ENCODE measurements around the gene ADRB2. TPM values are rescaled to one million over a fixed set of nuclear protein-coding genes. Genes with fewer than 3 reads are reported as not detected.
A peak's percentile ranks its signal among the peaks of the same experiment; 100 is the strongest.

ADRB2 gene
- total RNA-seq, 2 experiments from 2014 or later = 1.3 to 1.5 TPM

DNA sequence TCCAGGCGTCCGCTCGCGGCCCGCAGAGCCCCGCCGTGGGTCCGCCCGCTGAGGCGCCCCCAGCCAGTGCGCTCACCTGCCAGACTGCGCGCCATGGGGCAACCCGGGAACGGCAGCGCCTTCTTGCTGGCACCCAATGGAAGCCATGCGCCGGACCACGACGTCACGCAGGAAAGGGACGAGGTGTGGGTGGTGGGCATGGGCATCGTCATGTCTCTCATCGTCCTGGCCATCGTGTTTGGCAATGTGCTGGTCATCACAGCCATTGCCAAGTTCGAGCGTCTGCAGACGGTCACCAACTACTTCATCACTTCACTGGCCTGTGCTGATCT is 294 bp downstream of the ADRB2 start:
- Mint-ChIP-seq H3K27ac (peak overlapping the region; percentile 75), H3K27me3 (peaks cover 53% of the 10 kb centered on the region), H3K4me3 (peak overlapping the region; percentile 72), H3K4me1 (peaks cover 29% of the 10 kb centered on the region), H3K36me3 (ENCODE audit: low read depth) (no peaks in the 10 kb centered on the region), H3K9me3 (no peaks in the 10 kb centered on the region)
- ChIA-PET POLR2A (no interaction called here), CTCF (no interaction called here)
- no peak for DNase-seq

DNA sequence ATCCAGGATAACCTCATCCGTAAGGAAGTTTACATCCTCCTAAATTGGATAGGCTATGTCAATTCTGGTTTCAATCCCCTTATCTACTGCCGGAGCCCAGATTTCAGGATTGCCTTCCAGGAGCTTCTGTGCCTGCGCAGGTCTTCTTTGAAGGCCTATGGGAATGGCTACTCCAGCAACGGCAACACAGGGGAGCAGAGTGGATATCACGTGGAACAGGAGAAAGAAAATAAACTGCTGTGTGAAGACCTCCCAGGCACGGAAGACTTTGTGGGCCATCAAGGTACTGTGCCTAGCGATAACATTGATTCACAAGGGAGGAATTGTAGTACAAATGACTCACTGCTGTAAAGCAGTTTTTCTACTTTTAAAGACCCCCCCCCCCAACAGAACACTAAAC is 1.3 kb downstream of the ADRB2 start:
- Mint-ChIP-seq H3K27ac (no peak overlapping the region), H3K9me3 (no peaks in the 10 kb centered on the region), H3K36me3 (ENCODE audit: low read depth) (no peaks in the 10 kb centered on the region), H3K4me1 (peaks cover 29% of the 10 kb centered on the region), H3K27me3 (peaks cover 52% of the 10 kb centered on the region), H3K4me3 (peak overlapping the region; percentile 24)
- POLR2A ChIA-PET = no interaction called here
- no peak for DNase-seq
- CTCF ChIA-PET = interaction anchor here (2.2 kb wide), 1 partner anchor 19 kb away, joined by 8 read pairs; no protein-coding TSS in a partner anchor

- CTCF ChIA-PET = interaction anchor here (1.0 to 2.2 kb wide), 2 partner anchors 18 to 19 kb away, joined by 3 to 8 read pairs; no protein-coding TSS in a partner anchor
- DNase-seq = no peak
- H3K27me3 Mint-ChIP-seq = peaks cover 45% of the 10 kb centered on the region
Observed at GRCh38 chr5:148828511-148829247, 2.3 kb downstream of the ADRB2 start.

DNA sequence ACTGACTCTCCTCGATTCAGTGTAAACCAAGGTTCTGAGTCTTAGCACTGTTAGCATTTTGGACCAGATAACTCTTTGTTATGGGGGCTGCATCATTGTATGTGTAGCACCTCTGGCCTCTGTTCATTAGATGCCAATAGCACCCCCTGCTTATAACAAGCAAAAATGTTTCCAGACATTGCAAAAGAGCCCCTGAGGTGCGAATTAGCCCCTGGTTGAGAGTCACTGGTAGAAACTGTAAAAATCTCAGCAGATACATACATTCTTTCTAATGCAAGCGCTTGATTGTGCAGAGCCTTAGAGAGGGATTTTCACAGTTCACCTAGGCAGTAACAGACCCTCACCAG is 2.8 kb downstream of the ADRB2 start:
- Mint-ChIP-seq H3K9me3 (no peaks in the 10 kb centered on the region), H3K4me3 (no peak overlapping the region), H3K27me3 (peaks cover 40% of the 10 kb centered on the region), H3K4me1 (peaks cover 33% of the 10 kb centered on the region), H3K27ac (no peak overlapping the region), H3K36me3 (ENCODE audit: low read depth) (no peaks in the 10 kb centered on the region)
- CTCF ChIA-PET = interaction anchor here (1.0 to 2.2 kb wide), 2 partner anchors 17 to 19 kb away, joined by 3 to 8 read pairs; no protein-coding TSS in a partner anchor
- DNase-seq = no peak
- POLR2A ChIA-PET = no interaction called here

More at GRCh38 chr5:148828511-148829247, 2.3 kb downstream of the ADRB2 start:
- POLR2A ChIA-PET = no interaction called here
- H3K36me3 Mint-ChIP-seq (ENCODE audit: low read depth) = no peaks in the 10 kb centered on the region
- H3K4me1 Mint-ChIP-seq = peaks cover 33% of the 10 kb centered on the region
- peak overlapping the region; percentile 20 for H3K4me3 Mint-ChIP-seq
- H3K9me3 Mint-ChIP-seq = no peaks in the 10 kb centered on the region
- no peak overlapping the region for H3K27ac Mint-ChIP-seq

DNA sequence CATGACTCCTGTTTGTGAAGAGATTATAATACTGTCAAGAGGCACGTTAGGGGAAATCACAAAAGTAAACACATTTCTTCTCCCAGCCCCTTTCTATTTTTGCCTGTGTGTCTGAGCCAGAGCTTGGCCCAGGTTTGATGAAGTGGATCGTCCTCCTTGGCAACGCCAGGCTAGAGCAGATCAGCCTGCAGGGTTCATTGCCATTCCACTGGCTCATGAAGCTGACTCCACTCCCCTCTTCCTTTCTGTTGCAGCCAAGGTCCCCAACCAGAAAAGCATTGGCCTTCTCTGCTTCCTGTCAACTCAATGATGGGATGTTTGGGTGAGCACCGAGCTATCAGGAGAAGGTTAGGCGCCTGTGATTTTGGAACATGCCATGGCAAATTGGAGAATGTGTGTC is 3.3 kb downstream of the ADRB2 start:
- Mint-ChIP-seq H3K9me3 (no peaks in the 10 kb centered on the region), H3K27ac (no peak overlapping the region), H3K4me1 (peaks cover 33% of the 10 kb centered on the region), H3K27me3 (peaks cover 36% of the 10 kb centered on the region), H3K4me3 (no peak overlapping the region), H3K36me3 (ENCODE audit: low read depth) (no peaks in the 10 kb centered on the region)
- CTCF ChIA-PET = interaction anchor here (0.8 to 2.2 kb wide), 2 partner anchors 17 to 23 kb away, joined by 4 to 8 read pairs; no protein-coding TSS in a partner anchor
- no peak for DNase-seq
- POLR2A ChIA-PET = no interaction called here

GRCh38 chr5:148830211-148830610 is 3.8 kb downstream of the ADRB2 start:
- Mint-ChIP-seq H3K27ac (no peak overlapping the region), H3K4me3 (no peak overlapping the region), H3K36me3 (ENCODE audit: low read depth) (no peaks in the 10 kb centered on the region), H3K9me3 (no peaks in the 10 kb centered on the region), H3K27me3 (peaks cover 34% of the 10 kb centered on the region), H3K4me1 (peaks cover 29% of the 10 kb centered on the region)
- DNase-seq = no peak
- ChIA-PET POLR2A (no interaction called here), CTCF (interaction anchor here (0.8 kb wide), 1 partner anchor 22 kb away, joined by 4 read pairs; no protein-coding TSS in a partner anchor)

DNA sequence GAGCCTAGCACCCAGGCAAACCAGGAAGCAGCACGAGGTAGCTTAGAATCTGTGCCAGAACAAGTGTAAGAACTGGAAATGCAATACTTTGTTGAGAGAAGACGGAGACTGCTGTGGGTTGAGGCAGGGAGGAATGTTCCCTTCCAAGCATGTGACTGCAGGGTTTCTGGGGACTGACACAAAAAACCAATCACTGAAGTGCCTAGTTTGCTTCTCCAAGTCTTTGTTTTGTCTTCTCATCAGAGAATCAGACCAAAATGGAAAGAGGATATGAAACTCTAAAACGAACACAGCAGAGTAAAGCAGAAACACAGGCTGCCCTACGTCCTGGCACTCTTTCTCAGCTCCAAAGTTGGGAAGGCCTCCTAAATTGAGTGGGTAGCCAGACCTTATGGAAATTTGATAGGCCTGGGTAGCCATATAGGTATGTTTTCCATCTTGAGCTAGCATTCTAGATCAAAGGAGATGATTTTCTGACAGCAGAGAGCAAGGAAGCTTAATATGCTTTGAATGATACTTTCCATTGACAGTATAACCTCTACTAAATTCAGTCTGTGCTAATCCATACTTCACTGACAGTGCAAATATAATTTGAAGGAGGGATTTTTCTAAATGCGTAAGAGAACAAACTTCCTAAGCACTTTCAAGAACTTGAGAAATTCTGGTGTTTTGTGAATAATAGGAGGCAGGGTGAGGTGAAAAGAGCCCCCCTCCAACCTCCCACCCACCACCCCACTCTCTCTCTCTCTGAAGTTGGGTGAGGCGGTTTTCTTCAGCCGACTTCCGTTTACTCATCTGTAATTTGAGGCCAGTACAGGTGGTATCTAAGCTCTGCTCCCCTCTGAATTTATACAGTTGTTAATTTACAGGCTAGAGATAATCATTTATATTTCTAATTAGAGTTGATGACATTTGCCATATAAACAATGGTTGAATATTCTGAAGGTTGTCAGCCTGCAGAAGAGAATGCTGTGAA is 5.5 kb downstream of the ADRB2 start:
- no peaks in the 10 kb centered on the region for H3K36me3 Mint-ChIP-seq (ENCODE audit: low read depth)
- H3K4me1 Mint-ChIP-seq = peaks cover 19% of the 10 kb centered on the region
- H3K9me3 Mint-ChIP-seq = no peaks in the 10 kb centered on the region
- no peak for DNase-seq
- H3K27me3 Mint-ChIP-seq = peaks cover 25% of the 10 kb centered on the region
- H3K27ac Mint-ChIP-seq = no peak overlapping the region
- CTCF ChIA-PET = interaction anchor here (0.7 kb wide), 1 partner anchor 26 kb away, joined by 4 read pairs; no protein-coding TSS in a partner anchor
- POLR2A ChIA-PET = no interaction called here
- H3K4me3 Mint-ChIP-seq = no peak overlapping the region

GRCh38 chr5:148833122-148833521 is 6.7 kb downstream of the ADRB2 start:
- peaks cover 25% of the 10 kb centered on the region for H3K27me3 Mint-ChIP-seq
- no peak for DNase-seq
- no peaks in the 10 kb centered on the region for H3K36me3 Mint-ChIP-seq (ENCODE audit: low read depth)
- H3K27ac Mint-ChIP-seq = no peak overlapping the region
- H3K9me3 Mint-ChIP-seq = no peaks in the 10 kb centered on the region
- CTCF ChIA-PET = no interaction called here
- peaks cover 10% of the 10 kb centered on the region for H3K4me1 Mint-ChIP-seq
- H3K4me3 Mint-ChIP-seq = no peak overlapping the region
- POLR2A ChIA-PET = no interaction called here

DNA sequence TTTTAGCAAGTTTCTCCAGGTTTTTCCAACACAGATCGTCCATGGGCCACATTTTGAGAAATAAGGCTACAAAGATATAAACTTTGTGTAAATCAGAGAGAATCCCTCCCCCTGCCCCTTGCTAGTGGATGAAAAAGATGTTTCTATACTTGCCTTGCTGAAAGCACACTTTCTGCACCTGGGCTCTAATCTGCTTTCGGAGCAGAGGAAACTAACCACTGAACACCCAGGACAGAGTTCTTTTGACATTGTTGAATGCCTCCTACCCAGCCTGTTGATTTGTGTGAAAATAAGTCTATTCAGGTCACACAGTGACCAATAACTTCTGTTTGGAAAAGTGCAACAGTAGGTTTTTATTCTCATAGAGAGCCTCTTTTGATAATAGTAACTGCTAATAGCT is 7.5 kb downstream of the ADRB2 start:
- POLR2A ChIA-PET = no interaction called here
- CTCF ChIA-PET = no interaction called here
- Mint-ChIP-seq H3K4me3 (no peak overlapping the region), H3K4me1 (peaks cover 4% of the 10 kb centered on the region), H3K27me3 (peaks cover 18% of the 10 kb centered on the region), H3K36me3 (ENCODE audit: low read depth) (no peaks in the 10 kb centered on the region), H3K9me3 (no peaks in the 10 kb centered on the region), H3K27ac (no peak overlapping the region)
- DNase-seq = no peak

DNA sequence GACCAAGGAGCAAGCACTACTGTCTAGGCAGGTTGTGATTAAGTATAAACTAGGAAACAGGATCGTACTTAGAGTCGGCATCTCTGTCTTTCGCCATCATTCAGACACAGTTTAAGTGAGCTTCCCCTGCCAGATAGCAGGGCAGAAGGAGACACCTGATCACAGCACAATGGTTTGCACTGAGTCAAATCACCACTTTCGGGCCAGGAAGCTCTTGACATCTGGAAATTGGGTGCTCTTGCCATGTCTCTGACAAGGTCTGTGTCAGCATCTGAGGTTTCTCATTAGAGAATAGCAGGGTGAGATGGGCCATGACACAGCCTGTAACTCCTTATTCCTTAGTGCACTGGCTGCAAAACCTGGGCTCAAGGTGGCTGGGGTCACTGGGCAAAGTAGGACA is 8.3 kb downstream of the ADRB2 start:
- H3K36me3 Mint-ChIP-seq (ENCODE audit: low read depth) = no peaks in the 10 kb centered on the region
- H3K9me3 Mint-ChIP-seq = no peaks in the 10 kb centered on the region
- no peak overlapping the region for H3K27ac Mint-ChIP-seq
- DNase-seq = no peak
- H3K4me1 Mint-ChIP-seq = peaks cover 4% of the 10 kb centered on the region
- CTCF ChIA-PET = no interaction called here
- POLR2A ChIA-PET = no interaction called here
- H3K27me3 Mint-ChIP-seq = peaks cover 17% of the 10 kb centered on the region
- H3K4me3 Mint-ChIP-seq = no peak overlapping the region

GRCh38 chr5:148836272-148837250 is 10.2 kb downstream of the ADRB2 start:
- H3K9me3 Mint-ChIP-seq = no peaks in the 10 kb centered on the region
- DNase-seq = no peak
- no peak overlapping the region for H3K4me3 Mint-ChIP-seq
- ChIA-PET POLR2A (no interaction called here), CTCF (no interaction called here)
- H3K27me3 Mint-ChIP-seq = peaks cover 13% of the 10 kb centered on the region
- no peak overlapping the region for H3K27ac Mint-ChIP-seq
- peaks cover 4% of the 10 kb centered on the region for H3K4me1 Mint-ChIP-seq
- no peaks in the 10 kb centered on the region for H3K36me3 Mint-ChIP-seq (ENCODE audit: low read depth)

GRCh38 chr5:148837383-148837782 is 11.0 kb downstream of the ADRB2 start:
- no peaks in the 10 kb centered on the region for H3K9me3 Mint-ChIP-seq
- H3K4me1 Mint-ChIP-seq = peaks cover 4% of the 10 kb centered on the region
- peaks cover 15% of the 10 kb centered on the region for H3K27me3 Mint-ChIP-seq
- no peak overlapping the region for H3K27ac Mint-ChIP-seq
- ChIA-PET CTCF (interaction anchor here (1.2 kb wide), 1 partner anchor 10 kb away, joined by 3 read pairs; no protein-coding TSS in a partner anchor), POLR2A (no interaction called here)
- H3K4me3 Mint-ChIP-seq = no peak overlapping the region
- no peaks in the 10 kb centered on the region for H3K36me3 Mint-ChIP-seq (ENCODE audit: low read depth)
- no peak for DNase-seq

All from activated CD4-positive, alpha-beta T cell treated with anti-CD3 and anti-CD28 coated beads, Interleukin-2, amount 10 ng/mL, durations not matched to agents 7 days and 5 days (primary cell).